CMK (cell line): ENCODE measurements around the gene SYNGR2.
"Not testable (repeated sequence)": the region's sequence is repeated elsewhere in the genome, so short reads cannot be mapped to it uniquely, and the experiment has no call there.

Source experiments
- DNase-seq: peaks from one replicate; pipeline ENCODE4 v3.0.0-alpha.2; 2010; ENCODE audit warnings: low read depth

The SYNGR2 gene

DNA sequence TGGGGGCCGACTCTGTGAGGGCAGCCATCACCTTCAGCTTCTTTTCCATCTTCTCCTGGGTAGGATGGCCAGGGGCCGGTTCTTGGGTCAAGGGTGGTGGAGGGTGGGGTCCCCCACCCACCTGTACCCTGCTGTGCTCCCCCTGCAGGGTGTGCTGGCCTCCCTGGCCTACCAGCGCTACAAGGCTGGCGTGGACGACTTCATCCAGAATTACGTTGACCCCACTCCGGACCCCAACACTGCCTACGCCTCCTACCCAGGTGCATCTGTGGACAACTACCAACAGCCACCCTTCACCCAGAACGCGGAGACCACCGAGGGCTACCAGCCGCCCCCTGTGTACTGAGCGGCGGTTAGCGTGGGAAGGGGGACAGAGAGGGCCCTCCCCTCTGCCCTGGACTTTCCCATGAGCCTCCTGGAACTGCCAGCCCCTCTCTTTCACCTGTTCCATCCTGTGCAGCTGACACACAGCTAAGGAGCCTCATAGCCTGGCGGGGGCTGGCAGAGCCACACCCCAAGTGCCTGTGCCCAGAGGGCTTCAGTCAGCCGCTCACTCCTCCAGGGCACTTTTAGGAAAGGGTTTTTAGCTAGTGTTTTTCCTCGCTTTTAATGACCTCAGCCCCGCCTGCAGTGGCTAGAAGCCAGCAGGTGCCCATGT, 3.3 kb downstream of the SYNGR2 start:
- DNase-seq: not testable (repeated sequence)

DNA sequence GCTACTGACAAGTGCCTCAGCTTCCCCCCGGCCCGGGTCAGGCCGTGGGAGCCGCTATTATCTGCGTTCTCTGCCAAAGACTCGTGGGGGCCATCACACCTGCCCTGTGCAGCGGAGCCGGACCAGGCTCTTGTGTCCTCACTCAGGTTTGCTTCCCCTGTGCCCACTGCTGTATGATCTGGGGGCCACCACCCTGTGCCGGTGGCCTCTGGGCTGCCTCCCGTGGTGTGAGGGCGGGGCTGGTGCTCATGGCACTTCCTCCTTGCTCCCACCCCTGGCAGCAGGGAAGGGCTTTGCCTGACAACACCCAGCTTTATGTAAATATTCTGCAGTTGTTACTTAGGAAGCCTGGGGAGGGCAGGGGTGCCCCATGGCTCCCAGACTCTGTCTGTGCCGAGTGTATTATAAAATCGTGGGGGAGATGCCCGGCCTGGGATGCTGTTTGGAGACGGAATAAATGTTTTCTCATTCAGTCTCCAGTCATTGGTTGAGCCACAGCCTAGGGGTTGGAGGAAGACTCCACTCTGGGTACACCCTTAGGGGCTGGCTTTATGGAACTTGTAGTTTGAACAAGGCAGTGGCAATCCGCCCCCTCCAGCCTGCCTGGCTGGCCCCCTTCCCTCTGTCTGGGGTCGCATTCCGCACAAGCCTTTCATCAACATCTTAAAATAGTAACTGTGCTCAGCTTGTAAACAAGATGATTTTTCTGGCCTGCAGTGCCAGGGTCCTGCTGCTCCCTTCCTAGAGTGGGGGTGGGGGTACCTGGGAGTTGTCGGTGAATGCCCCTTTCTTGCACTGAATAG, 4.1 kb downstream of the SYNGR2 start:
- DNase-seq: no peak

GRCh38 chr17:78173097-78173715, 4.8 kb downstream of the SYNGR2 start:
- DNase-seq: no peak

- no peak for DNase-seq
Measured at GRCh38 chr17:78174346-78174869, 6.0 kb downstream of the SYNGR2 start.

DNA sequence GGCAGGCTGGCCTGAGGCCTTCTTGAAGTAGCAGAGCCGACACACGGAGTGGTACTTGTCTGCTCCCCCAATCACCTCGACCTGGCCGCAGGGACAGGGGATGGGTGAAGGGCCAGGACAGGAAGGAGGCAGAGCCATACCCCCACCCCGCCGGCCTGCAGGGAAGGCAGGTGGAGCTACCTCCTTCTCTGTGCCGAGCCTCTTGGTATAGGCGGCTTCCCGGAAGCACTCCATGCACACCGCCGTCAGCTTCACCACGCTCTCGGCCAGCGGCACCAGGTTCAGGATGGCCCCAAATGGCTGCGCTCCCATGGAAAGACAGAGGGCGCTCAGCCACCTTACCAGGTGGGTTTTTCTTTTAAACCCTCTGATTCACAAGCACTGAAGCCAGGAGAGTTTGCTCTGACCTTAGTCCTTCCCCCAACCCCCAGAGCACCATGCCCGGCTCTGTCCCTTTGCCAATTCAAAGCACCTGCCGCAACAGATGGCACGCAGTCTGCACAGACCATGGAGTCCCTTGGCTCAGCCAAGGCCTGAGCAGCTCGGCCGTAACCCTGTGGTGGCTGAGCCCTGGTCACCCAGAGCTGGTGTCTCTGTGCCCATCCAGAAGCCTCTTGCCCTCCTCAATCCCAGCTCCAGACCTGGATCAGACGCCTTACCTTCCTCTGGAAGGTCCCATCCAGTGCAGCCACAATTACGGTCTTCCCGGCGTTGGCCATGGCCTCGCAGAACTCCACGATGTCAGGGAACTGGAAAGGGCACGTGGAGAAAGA, 6.7 kb downstream of the SYNGR2 start:
- DNase-seq: no peak

- DNase-seq: no peak
Measured at GRCh38 chr17:78175643-78175981, 7.2 kb downstream of the SYNGR2 start.

DNA sequence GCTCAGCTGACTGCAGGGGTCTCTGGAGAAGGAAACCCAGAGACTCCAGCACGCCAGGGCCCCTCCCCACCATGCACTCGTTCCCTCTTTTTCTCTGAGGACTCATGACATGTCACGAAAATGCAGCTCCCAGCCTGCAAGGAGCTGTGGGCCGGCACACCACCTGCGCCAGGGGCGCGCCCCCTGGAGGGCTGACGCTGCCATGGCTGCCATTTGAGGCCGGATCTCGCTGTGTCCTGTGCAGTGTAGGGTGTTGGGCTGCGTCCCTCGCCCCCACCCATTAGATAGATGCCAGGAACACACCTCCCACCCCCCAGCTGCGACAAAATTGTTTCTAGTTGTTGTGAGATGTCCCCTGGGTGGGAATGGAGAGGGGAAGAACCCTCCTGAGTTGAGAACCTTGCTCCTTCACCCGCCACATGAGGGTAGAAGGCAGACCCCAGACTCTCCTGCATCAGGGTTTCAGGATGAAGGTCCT, 8.2 kb downstream of the SYNGR2 start:
- DNase-seq: no peak

DNA sequence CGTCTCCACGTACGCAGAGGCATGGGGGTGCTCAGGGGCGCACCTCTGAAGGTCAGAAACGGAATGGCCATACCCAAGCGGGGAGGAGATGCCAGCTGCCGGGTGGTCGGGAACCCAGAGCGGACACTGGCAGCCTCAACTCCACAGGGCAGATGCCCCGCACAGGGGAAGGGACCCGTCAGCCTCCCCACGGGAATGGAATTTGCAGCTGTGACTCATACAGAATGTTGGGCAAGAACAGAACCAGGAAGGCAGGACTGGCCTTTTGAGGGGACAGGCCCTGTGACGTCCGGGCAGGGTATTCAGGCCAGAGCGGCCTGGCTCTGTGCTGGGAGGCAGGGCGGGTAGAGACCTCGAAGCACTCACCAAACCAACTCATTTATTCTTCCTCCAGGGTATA, 11.0 kb downstream of the SYNGR2 start:
- DNase-seq: no peak

- no peak for DNase-seq
Measured at GRCh38 chr17:78180083-78180482, 11.7 kb downstream of the SYNGR2 start.

DNA sequence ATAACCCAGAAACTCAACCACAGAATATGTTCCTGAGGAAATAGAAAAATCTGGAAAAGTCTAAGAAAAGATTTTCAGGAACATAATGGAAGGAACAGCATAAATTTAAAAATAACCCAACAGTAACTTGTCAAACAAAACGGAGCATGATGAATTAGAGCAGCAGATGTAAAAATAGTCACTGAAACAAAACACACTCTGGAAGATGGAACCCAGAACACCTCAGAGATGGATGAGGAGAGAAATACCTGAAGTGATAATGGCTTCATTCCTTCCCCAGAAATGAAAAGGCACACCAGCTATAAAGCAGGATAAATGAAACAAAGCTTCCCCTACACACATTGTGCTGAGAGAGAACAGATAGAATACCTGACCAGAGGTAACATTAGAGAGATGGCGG, 12.1 kb downstream of the SYNGR2 start:
- DNase-seq: no peak

DNA sequence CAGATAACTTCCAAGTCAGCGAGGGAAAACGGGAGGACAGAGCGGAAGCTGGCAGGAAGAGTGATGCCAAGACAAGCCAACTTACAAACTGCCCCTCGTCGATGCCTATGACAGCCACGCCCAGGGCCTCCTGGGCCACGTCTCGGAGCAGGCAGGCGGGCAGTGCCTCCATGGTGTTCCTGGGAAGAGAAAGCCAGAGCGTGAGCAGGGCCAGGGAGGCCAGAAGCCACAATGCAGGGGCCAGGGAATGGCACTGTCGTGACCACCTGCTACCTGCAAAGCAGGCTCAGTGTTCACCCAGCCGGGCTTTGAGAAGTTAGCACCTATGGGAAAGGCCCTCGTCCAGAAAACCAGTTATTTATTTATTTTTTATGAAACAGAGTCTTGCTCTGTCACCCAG, 14.1 kb downstream of the SYNGR2 start:
- DNase-seq: no peak

DNA sequence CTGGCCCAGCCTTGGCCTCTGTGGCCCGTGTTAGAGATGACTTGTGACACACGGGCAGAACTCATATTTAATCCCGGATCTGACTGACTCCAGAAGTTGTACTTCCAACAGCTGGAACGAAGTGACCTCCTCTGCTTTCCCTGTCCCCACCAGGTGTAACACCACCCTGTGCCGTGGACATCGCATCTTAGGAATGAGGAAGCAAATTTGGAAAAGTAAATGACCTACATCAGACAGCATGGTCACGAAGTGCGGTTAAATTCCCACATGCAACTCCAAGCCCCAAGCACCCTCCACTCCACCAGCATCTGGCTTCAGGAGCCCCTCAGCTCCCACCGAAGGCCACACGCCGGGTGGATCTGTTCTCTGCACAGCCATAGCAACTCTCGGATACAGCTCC, 15.5 kb downstream of the SYNGR2 start:
- no peak for DNase-seq

DNA sequence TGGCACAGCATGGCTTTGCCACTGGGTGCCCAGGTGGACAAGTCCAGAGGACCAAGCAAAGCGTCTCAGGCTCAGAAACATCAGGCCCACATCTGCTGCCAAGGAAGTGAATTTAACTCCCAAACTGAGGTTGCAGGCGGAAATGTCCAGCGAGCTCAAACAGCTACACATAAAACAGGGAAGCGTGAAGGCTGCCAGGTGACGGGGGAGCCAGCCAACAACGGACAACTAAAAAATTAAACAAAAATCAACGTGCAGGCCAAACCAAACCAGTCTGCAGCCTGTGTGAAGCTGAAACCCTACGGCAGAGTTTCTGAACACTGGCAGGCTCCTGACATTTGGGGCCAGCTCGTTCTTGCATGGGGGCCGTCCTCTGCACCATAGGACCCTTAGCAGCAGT, 16.0 kb downstream of the SYNGR2 start:
- DNase-seq: no peak

- no peak for DNase-seq
Measured at GRCh38 chr17:78184868-78185267, 16.5 kb downstream of the SYNGR2 start.

DNA sequence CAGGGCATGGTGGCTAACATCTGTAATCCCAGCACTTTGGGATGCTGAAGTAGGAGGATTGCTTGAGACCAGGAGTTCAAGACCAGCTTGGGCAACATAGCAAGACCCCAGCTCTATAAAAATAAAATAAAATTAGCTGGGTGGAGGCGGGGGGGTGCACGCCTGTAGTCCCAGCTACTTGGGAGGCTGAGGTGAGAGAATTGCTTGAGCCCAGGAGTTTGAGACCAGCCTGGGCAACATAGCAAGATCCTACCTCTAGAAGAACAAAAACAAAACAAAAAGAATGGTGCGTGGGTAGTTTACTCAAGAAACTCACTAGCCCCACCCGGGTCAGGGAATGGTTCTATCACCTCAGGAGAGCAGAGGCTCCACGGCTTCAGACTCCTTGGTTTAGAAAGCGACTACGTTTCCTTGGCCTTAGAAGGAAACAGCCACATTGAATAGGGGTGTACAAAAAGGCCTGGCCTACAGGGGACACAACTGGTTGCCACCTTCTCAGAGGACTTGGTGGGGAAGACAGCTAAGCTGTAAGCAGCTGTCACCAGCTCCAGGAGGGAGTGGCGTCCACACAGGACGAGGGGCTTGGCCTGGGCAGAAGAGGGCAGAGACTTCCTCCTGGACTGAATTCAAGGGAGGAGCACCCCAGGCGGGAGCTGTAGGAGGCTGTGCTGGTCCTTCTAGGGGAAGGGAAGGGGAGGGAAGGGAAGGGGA, 17.8 kb downstream of the SYNGR2 start:
- DNase-seq: peak; percentile 83

DNA sequence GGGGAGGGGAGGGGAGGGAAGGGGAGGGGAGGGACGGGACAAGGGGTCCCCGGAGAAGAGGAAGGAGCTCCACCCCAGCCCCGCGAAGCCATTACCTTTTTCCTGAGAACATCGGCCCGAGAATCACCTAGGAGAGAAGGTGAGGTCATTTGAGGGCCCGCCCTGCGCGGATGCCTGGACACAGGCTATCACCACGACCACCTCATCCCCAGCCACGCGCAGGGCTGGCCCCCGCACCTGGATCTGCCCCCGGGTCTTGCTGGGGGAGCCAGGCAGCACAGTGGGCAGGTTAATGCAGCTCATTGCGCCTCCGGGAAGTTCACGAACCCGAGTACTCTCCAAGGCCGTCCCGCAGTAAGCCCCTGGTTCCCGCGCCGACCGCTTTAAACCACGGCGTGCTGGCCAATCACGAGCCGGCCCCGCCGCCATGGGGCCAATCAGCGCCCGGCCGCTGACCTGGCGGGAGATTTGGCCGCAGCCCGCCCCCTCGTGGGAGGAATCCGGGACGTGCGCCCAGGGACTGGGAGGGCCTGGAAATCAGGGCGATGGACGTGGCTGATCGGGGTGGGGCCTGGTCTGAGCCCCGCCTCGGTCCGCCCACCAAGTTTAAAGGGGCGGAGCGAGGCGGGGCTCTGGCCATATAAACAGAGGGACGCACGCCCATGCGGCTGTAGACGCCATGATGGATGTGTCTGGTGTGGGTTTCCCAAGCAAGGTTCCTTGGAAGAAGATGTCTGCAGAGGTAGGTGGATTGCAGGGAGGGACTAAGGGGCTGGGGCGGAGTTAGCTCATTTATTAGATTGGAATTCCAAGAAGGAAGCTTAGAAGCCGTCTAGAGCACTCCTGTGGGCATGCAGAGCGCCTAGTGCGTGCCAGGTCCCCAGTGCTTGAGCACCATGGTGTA, 18.6 kb downstream of the SYNGR2 start, which contains the start of the genes AFMID and TK1:
TSS of gene AFMID (plus strand) at position 671 of the 904 bp plus-strand sequence. CDS start at position 680, 9 bp downstream.
TSS of gene TK1 (minus strand) at position 361 of the 904 bp plus-strand sequence. CDS start at position 303, 58 bp downstream.
- DNase-seq: peak; percentile 94

DNA sequence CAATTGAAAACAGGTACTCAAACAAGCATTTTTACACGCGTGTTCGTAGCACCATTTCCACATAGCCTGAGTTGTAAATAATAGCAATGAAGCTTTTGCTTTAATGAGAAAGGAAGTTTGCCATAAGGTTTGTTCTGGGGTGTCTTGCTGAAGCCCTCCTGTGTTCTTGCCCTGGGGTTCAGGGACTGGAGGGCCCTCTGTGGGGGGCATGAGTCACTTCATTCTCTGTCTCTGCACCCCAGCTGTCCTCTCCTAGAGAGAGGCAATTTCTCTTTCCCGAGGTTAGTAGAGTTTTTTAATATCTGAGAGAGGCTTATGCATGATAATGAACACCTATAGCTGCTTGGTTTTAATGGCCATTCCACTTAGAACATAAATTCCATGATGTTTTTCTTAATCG, 28.3 kb downstream of the SYNGR2 start:
- no peak for DNase-seq

DNA sequence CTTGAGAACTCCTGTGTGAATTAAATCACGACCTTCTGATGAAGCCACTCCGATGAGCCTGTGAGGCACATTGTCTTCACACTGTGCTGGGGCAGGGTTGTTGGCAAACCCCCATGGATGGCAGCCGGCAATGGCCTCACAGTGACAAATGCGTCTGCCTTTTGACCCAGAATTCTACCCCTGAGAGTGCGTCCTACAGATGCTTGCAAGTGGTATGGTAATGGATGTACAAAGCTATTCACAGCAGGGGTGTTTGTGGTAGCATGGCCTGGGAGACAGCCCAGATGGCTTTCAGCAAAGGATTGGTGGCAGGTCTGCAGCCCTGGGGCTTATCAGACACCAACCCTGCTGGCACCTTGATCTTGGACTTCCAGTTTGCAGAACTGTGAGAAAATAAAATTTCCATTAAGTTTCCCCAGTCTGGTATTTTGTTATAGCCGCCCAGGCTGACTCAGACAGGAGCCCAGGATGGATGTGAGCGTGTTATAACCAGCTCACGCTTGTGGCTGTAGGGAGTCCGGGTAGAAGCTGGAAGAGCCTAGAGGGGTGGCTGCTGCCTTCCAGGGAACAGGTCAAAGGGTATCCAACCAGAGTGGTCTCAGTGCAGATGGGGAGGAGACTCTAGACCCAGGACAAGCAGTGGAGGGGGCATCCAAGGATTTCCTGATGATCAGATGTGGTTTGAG, 28.9 kb downstream of the SYNGR2 start:
- DNase-seq: no peak

- DNase-seq: no peak
Measured at GRCh38 chr17:78200451-78200850, 32.1 kb downstream of the SYNGR2 start.

- peak; percentile 17 for DNase-seq
Measured at GRCh38 chr17:78202666-78203065, 34.3 kb downstream of the SYNGR2 start.
